Transverse colon (tissue), 4 donors: Measurements from ENCODE around the gene ADAM11. TPM values are rescaled to one million over a fixed set of nuclear protein-coding genes. Genes with fewer than 3 reads are reported as not detected.
"Not testable (repeated sequence)": the region's sequence is repeated elsewhere in the genome, so short reads cannot be mapped to it uniquely, and the experiment has no call there.

Source experiments
- DNase-seq: peaks from one replicate; pipeline ENCODE4 v3.0.0-alpha.2; 2019
- H3K27ac ChIP-seq, 4 donors: fragments of 200-600 bp; sonication (generic); 2 replicates each; pipeline ENCODE4 v1.5.1; 2016 to 2018; ENCODE audit warnings: inconsistent platforms in 4 of 4
- H3K27me3 ChIP-seq: fragments of 200-600 bp; sonication (generic); 2 replicates; pipeline ENCODE4 v1.5.1; 2017; ENCODE audit warnings: inconsistent platforms
- H3K36me3 ChIP-seq, 4 donors: fragments of 200-600 bp; sonication (generic); 2 replicates each; pipeline ENCODE4 v1.5.1; 2017 to 2019; ENCODE audit warnings: inconsistent platforms in 4 of 4
- H3K4me1 ChIP-seq, 4 donors: fragments of 200-600 bp; sonication (generic); 2 replicates each; pipeline ENCODE4 v1.5.1; 2017 to 2020; ENCODE audit warnings: inconsistent platforms in 4 of 4
- H3K4me3 ChIP-seq, 4 donors: fragments of 200-600 bp; sonication (generic); 1 replicate in 1 of 4; 2 replicates in 3 of 4; pipeline versions ENCODE4 v1.5.1 to v1.6.1; 2017 to 2019; ENCODE audit warnings: inconsistent platforms in 4 of 4
- H3K9me3 ChIP-seq, 2 donors: fragments of 200-600 bp; sonication (generic); 2 replicates each; pipeline ENCODE4 v1.5.1; 2017 to 2019; ENCODE audit warnings: inconsistent platforms in 2 of 2
- EP300 ChIP-seq: sonication (generic); formaldehyde crosslinking; IDR thresholded peaks from one replicate; pipeline ENCODE4 v1.6.1; 2017; ENCODE audit warnings: antibody characterized with exemption, low read depth
- POLR2A ChIP-seq: fragments of 450-650 bp; IDR thresholded peaks from one replicate; pipeline ENCODE4 v1.6.1; 2016; ENCODE audit warnings: antibody characterized with exemption, mild to moderate bottlenecking, moderate library complexity
- POLR2AphosphoS5 ChIP-seq, 3 donors: sonication (generic); formaldehyde crosslinking; IDR thresholded peaks; one replicate each; pipeline ENCODE4 v1.6.1; 2016; ENCODE audit warnings: antibody characterized with exemption in 3 of 3
- WGBS, 2 donors: methylation state at CpG; one replicate each; pipeline ENCODE4 v1.1.5; 2018; ENCODE audit warnings: low coverage in 1 of 2; 5-methylcytosine and 5-hydroxymethylcytosine counted together
- in situ Hi-C, 4 donors: fragments of 200-750 bp; cut with MboI; loops; one replicate each; pipeline versions ENCODE4 v1.15.0 to v1.15.1; 2017; ENCODE audit warnings: low sequenced_read_pairs in 3 of 4, low pct_ligation_motif_present in 1 of 4, low pct_unique_long_range_greater_than_20kb in 1 of 4
- intact Hi-C: fragments of 100-400 bp; cut with DNase I; formaldehyde crosslinking; loops from one replicate; pipeline ENCODE4 v1.15.1; 2023; ENCODE audit warnings: low total_unique reads
- total RNA-seq, 4 donors: library from RNA; depleted of rRNA; stranded (reverse); fragments of >200 nt; gene quantifications; one replicate each; pipeline ENCODE4 v1.1.0, GENCODE V29; 2016
- TF ChIP-seq, protein P1 (sequence below), 5 experiments: fragments of 200-600 bp in 3 of 5; fragments of 450-650 bp in 2 of 5; sonication (generic) in 3 of 5; IDR thresholded peaks; 1 replicate in 2 of 5; 2 replicates in 3 of 5; pipeline ENCODE4 v1.5.1; 2016 to 2017; ENCODE audit warnings: antibody characterized with exemption in 5 of 5, inconsistent platforms in 3 of 5, mild to moderate bottlenecking in 2 of 5, moderate library complexity in 1 of 5

ADAM11 gene
- total RNA-seq, result 1 to 10 TPM in 1 of 4 donors, under 1 TPM in 3; 0.37 to 2.0 (median 0.72) TPM

DNA sequence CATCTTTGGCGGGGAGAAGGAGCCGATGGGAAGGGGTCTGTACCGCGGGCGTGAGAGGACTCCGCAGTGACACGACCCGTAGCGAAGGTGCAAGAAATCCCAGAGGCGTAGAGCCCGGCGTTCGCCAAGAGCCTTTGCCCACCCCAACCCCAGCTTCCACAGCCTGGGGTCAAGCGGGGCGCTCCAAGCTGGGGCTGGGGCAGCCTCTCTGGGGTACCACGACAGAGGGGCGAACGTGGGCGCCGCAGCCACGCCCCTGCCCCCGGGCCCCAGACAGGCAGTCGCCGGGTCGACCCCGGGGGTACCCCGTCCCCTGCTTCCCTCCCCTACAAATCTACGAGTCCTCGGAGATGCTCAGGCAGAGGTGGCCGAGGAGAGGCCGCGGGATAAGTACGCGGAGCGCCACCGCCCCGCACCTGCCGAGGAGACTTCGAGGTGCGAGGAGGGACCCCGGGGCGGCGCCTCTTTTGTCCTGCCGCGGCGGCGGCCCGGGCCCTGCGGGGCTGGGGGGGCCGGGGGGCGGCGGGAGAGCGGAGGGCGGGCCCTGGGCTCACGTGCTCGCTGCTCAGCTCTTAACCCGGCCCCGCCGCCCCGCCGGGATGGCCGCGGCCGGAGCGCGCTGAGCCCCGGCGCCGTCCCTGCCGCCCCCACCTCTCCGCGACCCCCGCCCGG is at the start of gene ADAM11:
TSS of gene ADAM11 (plus strand) at position 575 of the 672 bp plus-strand sequence. CDS start 212 bp downstream, outside the sequence.
- TF ChIP-seq, protein P1, sequence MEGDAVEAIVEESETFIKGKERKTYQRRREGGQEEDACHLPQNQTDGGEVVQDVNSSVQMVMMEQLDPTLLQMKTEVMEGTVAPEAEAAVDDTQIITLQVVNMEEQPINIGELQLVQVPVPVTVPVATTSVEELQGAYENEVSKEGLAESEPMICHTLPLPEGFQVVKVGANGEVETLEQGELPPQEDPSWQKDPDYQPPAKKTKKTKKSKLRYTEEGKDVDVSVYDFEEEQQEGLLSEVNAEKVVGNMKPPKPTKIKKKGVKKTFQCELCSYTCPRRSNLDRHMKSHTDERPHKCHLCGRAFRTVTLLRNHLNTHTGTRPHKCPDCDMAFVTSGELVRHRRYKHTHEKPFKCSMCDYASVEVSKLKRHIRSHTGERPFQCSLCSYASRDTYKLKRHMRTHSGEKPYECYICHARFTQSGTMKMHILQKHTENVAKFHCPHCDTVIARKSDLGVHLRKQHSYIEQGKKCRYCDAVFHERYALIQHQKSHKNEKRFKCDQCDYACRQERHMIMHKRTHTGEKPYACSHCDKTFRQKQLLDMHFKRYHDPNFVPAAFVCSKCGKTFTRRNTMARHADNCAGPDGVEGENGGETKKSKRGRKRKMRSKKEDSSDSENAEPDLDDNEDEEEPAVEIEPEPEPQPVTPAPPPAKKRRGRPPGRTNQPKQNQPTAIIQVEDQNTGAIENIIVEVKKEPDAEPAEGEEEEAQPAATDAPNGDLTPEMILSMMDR (IDR thresholded peaks at IDR 0.05), result no peak
- TF ChIP-seq EP300 (no peak), POLR2AphosphoS5 (IDR thresholded peaks at IDR 0.05) (no peak), POLR2A (no peak)
- WGBS, 2 donors, result 30% methylated on average over 24 of the region's 74 CpGs; no CpG with 5 or more reads in 1 of the 2 donors
- Histone ChIP-seq H3K27ac (no peak within 1 kb of the TSS), H3K4me3 (peak within 1 kb of the TSS; percentile 23 to 48 (median 31)), H3K36me3 (no peaks in the 10 kb centered on the region), H3K9me3 (no peaks in the 10 kb centered on the region), H3K4me1 (peaks cover 5 to 13% (median 13%) of the 10 kb centered on the region in 4 donors), H3K27me3 (peaks cover 54% of the 10 kb centered on the region)
- DNase-seq, result no peak
- in situ Hi-C loops (no loop called here), intact Hi-C loops (no loop called here)

- H3K27me3 ChIP-seq, result no peaks in the 10 kb centered on the region
- DNase-seq, result no peak
- no peaks in the 10 kb centered on the region for H3K9me3 ChIP-seq
- no peak overlapping the region for H3K4me3 ChIP-seq
- 80 to 89% methylated on average over 1 of the region's 1 CpG for WGBS, 2 donors
- intact Hi-C loops (no loop called here), in situ Hi-C loops (no loop called here)
- no peak overlapping the region for H3K27ac ChIP-seq
- H3K36me3 ChIP-seq, result no peaks in the 10 kb centered on the region
- H3K4me1 ChIP-seq, result no peaks in the 10 kb centered on the region
- TF ChIP-seq POLR2A (no peak), EP300 (no peak), POLR2AphosphoS5 (IDR thresholded peaks at IDR 0.05) (no peak)
- TF ChIP-seq, protein P1 (IDR thresholded peaks at IDR 0.05), result no peak
Measured at GRCh38 chr17:44719444-44719843, 39.3 kb upstream of the ADAM11 start.

- Histone ChIP-seq H3K9me3 (no peaks in the 10 kb centered on the region), H3K36me3 (no peaks in the 10 kb centered on the region), H3K4me3 (no peak overlapping the region), H3K27me3 (no peaks in the 10 kb centered on the region), H3K4me1 (no peaks in the 10 kb centered on the region), H3K27ac (no peak overlapping the region)
- no peak for DNase-seq
- WGBS, 2 donors, result 76% methylated on average over 5 of the region's 5 CpGs; no CpG with 5 or more reads in 1 of the 2 donors
- no peak for TF ChIP-seq EP300
- TF ChIP-seq, protein P1 (IDR thresholded peaks at IDR 0.05), result no peak
- no peak for TF ChIP-seq POLR2AphosphoS5 (IDR thresholded peaks at IDR 0.05)
- TF ChIP-seq POLR2A, result no peak
- in situ Hi-C loops (no loop called here), intact Hi-C loops (no loop called here)
Measured at GRCh38 chr17:44722254-44722653, 36.5 kb upstream of the ADAM11 start.

DNA sequence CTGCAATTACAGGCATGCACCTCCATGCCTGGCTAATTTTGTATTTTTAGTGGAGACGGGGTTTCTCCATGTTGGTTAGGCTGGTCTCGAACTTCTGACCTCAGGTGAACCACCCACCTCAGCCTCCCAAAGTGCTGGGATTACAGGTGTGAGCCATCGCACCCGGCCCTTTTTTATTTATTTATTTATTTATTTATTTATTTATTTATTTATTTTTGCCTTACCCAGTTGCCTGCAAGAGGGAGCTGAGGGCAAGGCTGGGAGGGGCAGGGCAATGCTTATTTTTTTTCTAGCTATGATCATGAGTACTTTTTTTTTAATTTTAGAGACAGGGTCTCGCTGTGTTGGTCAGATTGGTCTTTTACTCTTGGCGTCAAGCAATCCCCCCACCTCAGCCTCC is 32.7 kb upstream of the ADAM11 start:
- DNase-seq, H3K9me3 ChIP-seq, intact Hi-C loops, H3K4me1 ChIP-seq, H3K36me3 ChIP-seq, H3K4me3 ChIP-seq, H3K27ac ChIP-seq, H3K27me3 ChIP-seq, in situ Hi-C loops: not testable (repeated sequence)
- 93 to 95% methylated on average over 2 to 6 of the region's 6 CpGs for WGBS, 2 donors

- intact Hi-C loops, result no loop called here
- no peak overlapping the region for H3K4me3 ChIP-seq
- 80 to 100% methylated on average over 1 to 5 of the region's 5 CpGs for WGBS, 2 donors
- H3K27me3 ChIP-seq, result no peaks in the 10 kb centered on the region
- no peaks in the 10 kb centered on the region for H3K9me3 ChIP-seq
- DNase-seq, result no peak
- no peak overlapping the region for H3K27ac ChIP-seq
- no peaks in the 10 kb centered on the region for H3K4me1 ChIP-seq
- in situ Hi-C loops, result no loop called here
- no peaks in the 10 kb centered on the region for H3K36me3 ChIP-seq
- TF ChIP-seq POLR2AphosphoS5 (IDR thresholded peaks at IDR 0.05), result no peak
- TF ChIP-seq POLR2A, result no peak
- no peak for TF ChIP-seq EP300
- TF ChIP-seq, protein P1 (IDR thresholded peaks at IDR 0.05), result no peak
Measured at GRCh38 chr17:44733753-44734152, 25.0 kb upstream of the ADAM11 start.
